Activated CD8-positive, alpha-beta memory T cell treated with anti-CD3 and anti-CD28 coated beads, Interleukin-2, amount 50 U/mL, for 48 hours (primary cell): ENCODE data around the gene PCDHB4.
"Not testable (repeated sequence)": the region's sequence is repeated elsewhere in the genome, so short reads cannot be mapped to it uniquely, and the experiment has no call there.

ENCODE experiments used
- DNase-seq: peaks from one replicate; pipeline ENCODE4 v3.0.0-alpha.2; 2020

Gene PCDHB4

DNA sequence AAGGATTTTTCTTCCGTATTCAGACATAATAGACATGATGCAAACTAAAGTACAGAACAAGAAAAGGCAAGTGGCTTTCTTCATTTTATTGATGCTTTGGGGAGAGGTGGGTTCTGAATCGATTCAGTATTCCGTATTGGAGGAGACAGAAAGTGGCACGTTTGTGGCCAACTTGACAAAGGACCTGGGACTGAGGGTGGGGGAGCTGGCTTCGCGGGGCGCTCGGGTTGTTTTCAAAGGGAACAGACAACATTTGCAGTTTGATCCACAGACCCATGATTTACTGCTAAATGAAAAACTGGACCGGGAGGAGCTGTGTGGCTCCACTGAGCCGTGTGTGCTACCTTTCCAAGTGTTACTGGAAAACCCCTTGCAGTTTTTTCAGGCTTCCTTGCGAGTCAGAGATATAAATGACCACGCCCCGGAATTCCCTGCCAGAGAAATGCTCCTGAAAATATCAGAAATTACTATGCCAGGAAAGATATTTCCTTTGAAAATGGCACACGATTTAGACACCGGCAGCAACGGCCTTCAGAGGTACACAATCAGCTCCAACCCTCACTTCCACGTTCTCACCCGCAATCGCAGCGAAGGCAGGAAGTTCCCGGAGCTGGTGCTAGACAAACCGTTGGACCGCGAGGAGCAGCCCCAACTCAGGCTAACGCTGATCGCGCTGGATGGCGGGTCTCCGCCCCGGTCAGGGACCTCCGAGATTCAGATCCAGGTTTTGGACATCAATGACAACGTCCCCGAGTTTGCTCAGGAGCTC is 28.8 kb downstream of the PCDHB4 start:
- no peak for DNase-seq

DNA sequence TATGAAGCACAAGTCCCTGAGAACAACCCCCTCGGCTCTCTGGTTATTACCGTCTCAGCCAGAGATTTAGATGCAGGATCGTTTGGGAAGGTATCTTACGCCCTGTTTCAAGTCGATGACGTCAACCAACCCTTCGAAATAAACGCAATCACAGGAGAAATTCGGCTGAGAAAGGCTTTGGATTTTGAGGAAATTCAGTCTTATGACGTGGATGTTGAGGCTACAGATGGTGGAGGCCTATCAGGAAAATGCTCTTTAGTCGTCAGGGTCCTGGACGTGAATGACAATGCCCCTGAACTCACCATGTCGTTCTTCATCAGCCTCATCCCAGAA is 29.3 kb downstream of the PCDHB4 start:
- no peak for DNase-seq

DNA sequence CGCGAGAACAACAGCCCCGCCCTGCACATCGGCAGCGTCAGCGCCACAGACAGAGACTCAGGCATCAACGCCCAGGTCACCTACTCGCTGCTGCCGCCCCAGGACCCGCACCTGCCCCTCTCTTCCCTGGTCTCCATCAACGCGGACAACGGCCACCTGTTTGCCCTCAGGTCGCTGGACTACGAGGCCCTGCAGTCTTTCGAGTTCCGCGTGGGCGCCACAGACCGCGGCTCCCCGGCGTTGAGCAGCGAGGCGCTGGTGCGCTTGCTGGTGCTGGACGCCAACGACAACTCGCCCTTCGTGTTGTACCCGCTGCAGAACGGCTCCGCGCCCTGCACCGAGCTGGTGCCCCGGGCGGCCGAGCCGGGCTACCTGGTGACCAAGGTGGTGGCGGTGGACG is 30.0 kb downstream of the PCDHB4 start:
- DNase-seq: not testable (repeated sequence)

DNA sequence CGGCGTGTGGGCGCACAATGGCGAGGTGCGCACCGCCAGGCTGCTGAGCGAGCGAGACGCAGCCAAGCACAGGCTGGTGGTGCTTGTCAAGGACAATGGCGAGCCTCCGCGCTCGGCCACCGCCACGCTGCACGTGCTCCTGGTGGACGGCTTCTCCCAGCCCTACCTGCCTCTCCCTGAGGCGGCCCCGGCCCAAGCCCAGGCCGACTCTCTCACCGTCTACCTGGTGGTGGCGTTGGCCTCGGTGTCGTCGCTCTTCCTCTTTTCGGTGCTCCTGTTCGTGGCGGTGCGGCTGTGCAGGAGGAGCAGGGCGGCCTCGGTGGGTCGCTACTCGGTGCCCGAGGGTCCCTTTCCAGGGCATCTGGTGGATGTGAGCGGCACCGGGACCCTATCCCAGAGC is 30.5 kb downstream of the PCDHB4 start:
- DNase-seq: not testable (repeated sequence)

DNA sequence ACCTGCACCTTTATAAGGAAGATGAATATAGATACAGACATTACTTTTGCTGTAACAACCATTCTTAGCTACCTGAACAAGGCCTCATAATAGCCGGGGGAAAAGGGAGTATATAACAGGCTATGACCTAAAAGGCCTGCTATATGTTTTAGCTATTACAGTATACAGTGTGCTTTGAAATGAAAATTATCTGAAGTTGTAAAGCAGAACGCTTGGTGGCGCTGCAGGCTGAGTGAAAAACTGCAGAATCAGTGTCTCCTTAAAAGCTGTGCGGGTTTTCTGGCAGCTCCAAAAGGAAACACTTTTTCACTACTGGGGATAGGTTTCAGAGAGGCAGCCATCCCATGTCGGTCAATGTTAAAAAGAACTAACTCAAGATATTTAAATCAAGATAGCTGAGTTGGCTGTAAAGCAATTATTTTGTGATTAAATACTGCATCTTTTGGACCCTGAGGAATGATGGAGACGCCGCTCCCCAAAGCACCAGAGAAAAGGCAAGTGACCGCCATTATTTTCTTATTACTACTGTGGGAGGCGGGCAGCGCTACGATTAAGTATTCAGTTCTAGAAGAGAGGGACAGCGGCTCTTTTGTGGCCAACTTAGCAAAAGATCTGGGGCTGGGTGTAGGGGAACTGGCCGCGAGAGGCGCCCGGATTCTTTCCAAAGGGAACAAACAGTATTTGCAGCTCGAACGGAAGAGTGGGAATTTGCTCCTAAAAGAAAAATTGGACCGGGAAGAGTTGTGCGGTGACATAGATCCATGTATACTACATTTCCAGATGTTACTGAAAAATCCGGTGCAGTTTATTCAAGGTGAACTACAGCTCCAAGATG is 34.1 kb downstream of the PCDHB4 start:
- DNase-seq: no peak

DNA sequence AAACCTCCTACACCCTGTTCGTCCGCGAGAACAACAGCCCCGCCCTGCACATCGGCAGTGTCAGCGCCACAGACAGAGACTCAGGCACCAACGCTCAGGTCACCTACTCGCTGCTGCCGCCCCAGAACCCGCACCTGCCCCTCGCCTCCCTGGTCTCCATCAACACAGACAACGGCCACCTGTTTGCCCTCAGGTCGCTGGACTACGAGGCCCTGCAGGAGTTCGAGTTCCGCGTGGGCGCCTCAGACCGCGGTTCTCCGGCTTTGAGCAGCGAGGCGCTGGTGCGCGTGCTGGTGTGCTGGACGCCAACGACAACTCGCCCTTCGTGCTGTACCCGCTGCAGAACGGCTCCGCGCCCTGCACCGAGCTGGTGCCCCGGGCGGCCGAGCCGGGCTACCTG is 35.7 kb downstream of the PCDHB4 start:
- DNase-seq: not testable (repeated sequence)

DNA sequence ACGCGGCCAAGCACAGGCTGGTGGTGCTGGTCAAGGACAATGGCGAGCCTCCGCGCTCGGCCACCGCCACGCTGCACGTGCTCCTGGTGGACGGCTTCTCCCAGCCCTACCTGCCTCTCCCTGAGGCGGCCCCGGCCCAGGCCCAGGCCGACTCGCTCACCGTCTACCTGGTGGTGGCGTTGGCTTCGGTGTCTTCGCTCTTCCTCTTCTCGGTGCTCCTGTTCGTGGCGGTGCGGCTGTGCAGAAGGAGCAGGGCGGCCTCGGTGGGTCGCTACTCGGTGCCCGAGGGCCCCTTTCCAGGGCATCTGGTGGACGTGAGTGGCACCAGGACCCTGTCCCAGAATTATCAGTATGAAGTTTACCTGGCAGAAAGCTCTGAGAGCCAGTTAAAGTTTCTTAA is 36.3 kb downstream of the PCDHB4 start:
- not testable (repeated sequence) for DNase-seq

DNA sequence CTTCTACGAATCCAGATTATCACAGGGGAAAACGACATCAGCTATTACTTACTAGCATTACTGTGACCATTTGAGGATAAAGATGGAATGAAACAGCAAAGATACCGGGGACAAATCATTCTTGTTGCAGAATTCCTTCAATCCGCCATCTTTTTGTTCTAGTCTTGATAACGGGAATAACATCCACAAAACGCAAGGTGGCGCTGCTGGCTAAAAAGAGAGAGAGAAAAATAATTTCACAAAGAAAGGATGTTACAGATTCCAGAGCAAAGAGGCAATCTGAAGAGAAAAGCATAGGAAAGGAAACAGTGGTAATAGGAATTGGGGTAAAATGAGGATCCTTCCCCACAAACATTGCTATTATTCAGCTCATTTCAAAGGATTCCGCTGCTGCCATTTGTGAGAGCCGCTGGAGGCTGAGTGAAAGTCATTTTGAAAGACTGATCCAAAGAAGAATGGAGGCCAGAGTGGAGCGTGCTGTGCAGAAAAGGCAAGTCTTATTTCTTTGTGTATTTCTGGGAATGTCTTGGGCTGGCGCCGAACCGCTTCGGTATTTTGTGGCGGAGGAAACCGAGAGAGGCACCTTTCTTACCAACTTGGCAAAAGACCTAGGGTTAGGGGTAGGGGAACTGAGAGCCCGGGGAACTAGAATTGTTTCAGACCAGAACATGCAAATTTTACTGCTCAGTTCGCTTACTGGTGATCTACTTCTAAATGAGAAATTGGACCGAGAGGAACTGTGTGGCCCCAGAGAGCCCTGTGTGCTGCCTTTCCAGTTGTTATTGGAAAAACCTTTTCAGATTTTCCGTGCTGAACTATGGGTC is 51.0 kb downstream of the PCDHB4 start, which contains the start of gene PCDHB7:
Gene PCDHB7 (plus strand): TSS at position 264 of the 824 bp plus-strand sequence. CDS start 192 bp downstream, at position 456.
- no peak for DNase-seq

DNA sequence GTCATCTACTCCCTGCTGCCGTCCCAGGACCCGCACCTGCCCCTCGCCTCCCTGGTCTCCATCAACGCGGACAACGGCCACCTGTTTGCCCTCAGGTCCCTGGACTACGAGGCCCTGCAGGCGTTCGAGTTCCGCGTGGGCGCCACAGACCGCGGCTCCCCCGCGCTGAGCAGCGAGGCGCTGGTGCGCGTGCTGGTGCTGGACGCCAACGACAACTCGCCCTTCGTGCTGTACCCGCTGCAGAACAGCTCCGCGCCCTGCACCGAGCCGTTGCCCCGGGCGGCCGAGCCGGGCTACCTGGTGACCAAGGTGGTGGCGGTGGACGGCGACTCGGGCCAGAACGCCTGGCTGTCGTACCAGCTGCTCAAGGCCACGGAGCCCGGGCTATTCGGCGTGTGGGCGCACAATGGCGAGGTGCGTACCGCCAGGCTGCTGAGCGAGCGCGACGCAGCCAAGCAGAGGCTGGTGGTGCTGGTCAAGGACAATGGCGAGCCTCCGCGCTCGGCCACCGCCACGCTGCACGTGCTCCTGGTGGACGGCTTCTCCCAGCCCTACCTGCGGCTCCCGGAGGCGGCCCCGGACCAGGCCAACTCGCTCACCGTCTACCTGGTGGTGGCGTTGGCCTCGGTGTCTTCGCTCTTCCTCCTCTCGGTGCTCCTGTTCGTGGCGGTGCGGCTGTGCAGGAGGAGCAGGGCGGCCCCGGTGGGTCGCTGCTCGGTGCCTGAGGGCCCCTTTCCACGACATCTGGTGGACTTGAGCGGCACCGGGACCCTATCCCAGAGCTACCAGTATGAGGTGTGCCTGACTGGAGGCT is 52.9 kb downstream of the PCDHB4 start:
- not testable (repeated sequence) for DNase-seq
